GM12878 (cell line): ENCODE results near the gene ZNF454. TPM values are rescaled to one million over a fixed set of nuclear protein-coding genes. Genes with fewer than 3 reads are reported as not detected.

Experiments
- MTA3 ChIP-seq: IDR thresholded peaks from 2 replicates; pipeline ENCODE4 v1.6.1; 2012; ENCODE audit warnings: low read length, inconsistent platforms, borderline replicate concordance
- NFXL1 ChIP-seq: fragments of 450-650 bp; IDR thresholded peaks from 2 replicates; pipeline ENCODE4 v1.6.1; 2017; ENCODE audit warnings: antibody characterized with exemption, mild to moderate bottlenecking, borderline replicate concordance
- NRF1 ChIP-seq: conservative IDR thresholded peaks from 2 replicates; pipeline ENCODE4 v1.6.1; 2011; ENCODE audit warnings: mild to moderate bottlenecking, low read depth, low read length, improper control_type of control experiment
- RB1 ChIP-seq: fragments of 450-650 bp; formaldehyde crosslinking; IDR thresholded peaks from 2 replicates; pipeline ENCODE4 v1.6.1; 2017; ENCODE audit warnings: mild to moderate bottlenecking, borderline replicate concordance
- TBL1XR1 ChIP-seq: IDR thresholded peaks from 2 replicates; pipeline ENCODE4 v1.6.1; 2012; ENCODE audit warnings: low read depth, low read length, improper control_type of control experiment
- polyA plus RNA-seq, 11 experiments: library from polyadenylated mRNA; depleted of rRNA in 4 of 11; unstranded in 6 of 11; stranded (reverse) in 5 of 11; fragments of >200 nt; fragmentation: Nextera tagmentation in 4 of 11; fragmentation: Illumina TruSeq in 1 of 11; extraction: Ambion mirVana in 4 of 11; extraction: Trizol in 1 of 11; gene quantifications; 1 replicate in 1 of 11; 2 replicates in 10 of 11; pipeline versions ENCODE4 v1.2.1 to v1.2.3, GENCODE V29; 2011 to 2016; ENCODE audit warnings: inconsistent platforms in 2 of 11, missing spikeins in 2 of 11, low read depth in 1 of 11
- total RNA-seq, 4 experiments: library from RNA; depleted of rRNA in 3 of 4; stranded (reverse); fragments of >200 nt in 3 of 4; fragmentation: Illumina TruSeq in 1 of 4; extraction: Trizol in 1 of 4; gene quantifications; 2 replicates each; pipeline versions ENCODE4 v1.2.1 to v1.2.3, GENCODE V29; 2013 to 2021
- TF ChIP-seq, protein P1 (sequence below): IDR thresholded peaks from 2 replicates; pipeline ENCODE4 v1.6.1; 2012; ENCODE audit warnings: mild to moderate bottlenecking, low read depth, low read length
- TF ChIP-seq, protein P2 (sequence below): IDR thresholded peaks from 2 replicates; pipeline ENCODE4 v1.6.1; 2012; ENCODE audit warnings: low read depth, low read length, improper control_type of control experiment
- TF ChIP-seq, protein P3 (sequence below): fragments of 150-350 bp; IDR thresholded peaks from 2 replicates; pipeline ENCODE4 v1.6.1; 2016; ENCODE audit warnings: low read depth, low read length
- TF ChIP-seq, protein P4 (sequence below): fragments of 450-650 bp; IDR thresholded peaks from 2 replicates; pipeline ENCODE4 v1.6.1; 2014; ENCODE audit warnings: mild to moderate bottlenecking

The ZNF454 gene
- total and polyA plus RNA-seq, 10 of the 15 experiments (the other 5 are each of a cell fraction or from before 2014, with no cell fraction given): not detected

DNA sequence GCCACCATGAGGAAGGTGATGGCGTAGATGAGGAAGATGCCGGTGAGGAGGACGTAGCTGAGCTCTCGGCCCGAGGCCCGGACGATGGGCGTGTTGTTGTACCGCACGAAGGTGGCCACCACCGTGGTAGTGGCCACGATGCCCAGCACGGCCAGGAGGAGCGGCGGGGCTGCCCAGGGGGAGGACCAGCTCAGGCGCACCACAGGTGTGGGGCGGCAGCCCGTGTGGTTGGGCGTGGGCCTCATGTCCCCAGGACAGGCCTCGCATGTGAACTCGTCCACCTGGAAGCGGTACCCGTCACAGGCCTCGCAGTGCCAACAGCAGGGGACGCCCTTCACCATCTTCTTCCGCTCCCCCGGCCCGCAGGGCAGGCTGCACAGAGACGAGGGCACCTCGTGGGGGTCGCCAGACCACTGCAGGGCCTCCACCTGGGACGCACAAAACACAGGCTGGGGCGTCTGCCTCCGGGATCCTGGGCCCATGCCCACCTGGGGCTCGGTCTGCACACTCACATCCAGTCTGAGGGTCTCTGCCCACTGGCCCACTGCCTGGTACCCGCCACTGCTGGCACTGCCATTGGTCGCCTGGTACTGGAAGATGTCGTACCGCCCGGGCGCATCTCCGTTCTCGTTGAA, 45.4 kb downstream of the ZNF454 start (continued):
- TF ChIP-seq, protein P1, sequence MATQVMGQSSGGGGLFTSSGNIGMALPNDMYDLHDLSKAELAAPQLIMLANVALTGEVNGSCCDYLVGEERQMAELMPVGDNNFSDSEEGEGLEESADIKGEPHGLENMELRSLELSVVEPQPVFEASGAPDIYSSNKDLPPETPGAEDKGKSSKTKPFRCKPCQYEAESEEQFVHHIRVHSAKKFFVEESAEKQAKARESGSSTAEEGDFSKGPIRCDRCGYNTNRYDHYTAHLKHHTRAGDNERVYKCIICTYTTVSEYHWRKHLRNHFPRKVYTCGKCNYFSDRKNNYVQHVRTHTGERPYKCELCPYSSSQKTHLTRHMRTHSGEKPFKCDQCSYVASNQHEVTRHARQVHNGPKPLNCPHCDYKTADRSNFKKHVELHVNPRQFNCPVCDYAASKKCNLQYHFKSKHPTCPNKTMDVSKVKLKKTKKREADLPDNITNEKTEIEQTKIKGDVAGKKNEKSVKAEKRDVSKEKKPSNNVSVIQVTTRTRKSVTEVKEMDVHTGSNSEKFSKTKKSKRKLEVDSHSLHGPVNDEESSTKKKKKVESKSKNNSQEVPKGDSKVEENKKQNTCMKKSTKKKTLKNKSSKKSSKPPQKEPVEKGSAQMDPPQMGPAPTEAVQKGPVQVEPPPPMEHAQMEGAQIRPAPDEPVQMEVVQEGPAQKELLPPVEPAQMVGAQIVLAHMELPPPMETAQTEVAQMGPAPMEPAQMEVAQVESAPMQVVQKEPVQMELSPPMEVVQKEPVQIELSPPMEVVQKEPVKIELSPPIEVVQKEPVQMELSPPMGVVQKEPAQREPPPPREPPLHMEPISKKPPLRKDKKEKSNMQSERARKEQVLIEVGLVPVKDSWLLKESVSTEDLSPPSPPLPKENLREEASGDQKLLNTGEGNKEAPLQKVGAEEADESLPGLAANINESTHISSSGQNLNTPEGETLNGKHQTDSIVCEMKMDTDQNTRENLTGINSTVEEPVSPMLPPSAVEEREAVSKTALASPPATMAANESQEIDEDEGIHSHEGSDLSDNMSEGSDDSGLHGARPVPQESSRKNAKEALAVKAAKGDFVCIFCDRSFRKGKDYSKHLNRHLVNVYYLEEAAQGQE: no peak
- TF ChIP-seq, protein P2, sequence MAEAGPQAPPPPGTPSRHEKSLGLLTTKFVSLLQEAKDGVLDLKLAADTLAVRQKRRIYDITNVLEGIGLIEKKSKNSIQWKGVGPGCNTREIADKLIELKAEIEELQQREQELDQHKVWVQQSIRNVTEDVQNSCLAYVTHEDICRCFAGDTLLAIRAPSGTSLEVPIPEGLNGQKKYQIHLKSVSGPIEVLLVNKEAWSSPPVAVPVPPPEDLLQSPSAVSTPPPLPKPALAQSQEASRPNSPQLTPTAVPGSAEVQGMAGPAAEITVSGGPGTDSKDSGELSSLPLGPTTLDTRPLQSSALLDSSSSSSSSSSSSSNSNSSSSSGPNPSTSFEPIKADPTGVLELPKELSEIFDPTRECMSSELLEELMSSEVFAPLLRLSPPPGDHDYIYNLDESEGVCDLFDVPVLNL: no peak
- TF ChIP-seq NRF1: no peak
- TF ChIP-seq TBL1XR1: no peak
- no peak for TF ChIP-seq RB1
- TF ChIP-seq, protein P3, sequence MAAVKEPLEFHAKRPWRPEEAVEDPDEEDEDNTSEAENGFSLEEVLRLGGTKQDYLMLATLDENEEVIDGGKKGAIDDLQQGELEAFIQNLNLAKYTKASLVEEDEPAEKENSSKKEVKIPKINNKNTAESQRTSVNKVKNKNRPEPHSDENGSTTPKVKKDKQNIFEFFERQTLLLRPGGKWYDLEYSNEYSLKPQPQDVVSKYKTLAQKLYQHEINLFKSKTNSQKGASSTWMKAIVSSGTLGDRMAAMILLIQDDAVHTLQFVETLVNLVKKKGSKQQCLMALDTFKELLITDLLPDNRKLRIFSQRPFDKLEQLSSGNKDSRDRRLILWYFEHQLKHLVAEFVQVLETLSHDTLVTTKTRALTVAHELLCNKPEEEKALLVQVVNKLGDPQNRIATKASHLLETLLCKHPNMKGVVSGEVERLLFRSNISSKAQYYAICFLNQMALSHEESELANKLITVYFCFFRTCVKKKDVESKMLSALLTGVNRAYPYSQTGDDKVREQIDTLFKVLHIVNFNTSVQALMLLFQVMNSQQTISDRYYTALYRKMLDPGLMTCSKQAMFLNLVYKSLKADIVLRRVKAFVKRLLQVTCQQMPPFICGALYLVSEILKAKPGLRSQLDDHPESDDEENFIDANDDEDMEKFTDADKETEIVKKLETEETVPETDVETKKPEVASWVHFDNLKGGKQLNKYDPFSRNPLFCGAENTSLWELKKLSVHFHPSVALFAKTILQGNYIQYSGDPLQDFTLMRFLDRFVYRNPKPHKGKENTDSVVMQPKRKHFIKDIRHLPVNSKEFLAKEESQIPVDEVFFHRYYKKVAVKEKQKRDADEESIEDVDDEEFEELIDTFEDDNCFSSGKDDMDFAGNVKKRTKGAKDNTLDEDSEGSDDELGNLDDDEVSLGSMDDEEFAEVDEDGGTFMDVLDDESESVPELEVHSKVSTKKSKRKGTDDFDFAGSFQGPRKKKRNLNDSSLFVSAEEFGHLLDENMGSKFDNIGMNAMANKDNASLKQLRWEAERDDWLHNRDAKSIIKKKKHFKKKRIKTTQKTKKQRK: no peak
- TF ChIP-seq MTA3: no peak
- TF ChIP-seq, protein P4, sequence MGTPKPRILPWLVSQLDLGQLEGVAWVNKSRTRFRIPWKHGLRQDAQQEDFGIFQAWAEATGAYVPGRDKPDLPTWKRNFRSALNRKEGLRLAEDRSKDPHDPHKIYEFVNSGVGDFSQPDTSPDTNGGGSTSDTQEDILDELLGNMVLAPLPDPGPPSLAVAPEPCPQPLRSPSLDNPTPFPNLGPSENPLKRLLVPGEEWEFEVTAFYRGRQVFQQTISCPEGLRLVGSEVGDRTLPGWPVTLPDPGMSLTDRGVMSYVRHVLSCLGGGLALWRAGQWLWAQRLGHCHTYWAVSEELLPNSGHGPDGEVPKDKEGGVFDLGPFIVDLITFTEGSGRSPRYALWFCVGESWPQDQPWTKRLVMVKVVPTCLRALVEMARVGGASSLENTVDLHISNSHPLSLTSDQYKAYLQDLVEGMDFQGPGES: no peak
- TF ChIP-seq NFXL1: no peak
